GM12864 (cell line): ENCODE measurements around the gene FAM174A.
"Not testable (repeated sequence)": the region's sequence is repeated elsewhere in the genome, so short reads cannot be mapped to it uniquely, and the experiment has no call there.

Source experiments
- DNase-seq: peaks from one replicate; pipeline ENCODE4 v3.0.0-alpha.2; 2011; ENCODE audit warnings: low read depth
- H3K4me3 ChIP-seq: 2 replicates; pipeline ENCODE4 v1.5.1; 2011; ENCODE audit warnings: mild to moderate bottlenecking, low read depth, low read length, control low read depth
- CTCF ChIP-seq: IDR thresholded peaks from 2 replicates; pipeline ENCODE4 v1.5.1; 2011; ENCODE audit warnings: low read depth, mild to moderate bottlenecking, moderate library complexity, low read length, control low read depth, inconsistent platforms; ENCODE audit errors: missing control alignments

FAM174A gene

DNA sequence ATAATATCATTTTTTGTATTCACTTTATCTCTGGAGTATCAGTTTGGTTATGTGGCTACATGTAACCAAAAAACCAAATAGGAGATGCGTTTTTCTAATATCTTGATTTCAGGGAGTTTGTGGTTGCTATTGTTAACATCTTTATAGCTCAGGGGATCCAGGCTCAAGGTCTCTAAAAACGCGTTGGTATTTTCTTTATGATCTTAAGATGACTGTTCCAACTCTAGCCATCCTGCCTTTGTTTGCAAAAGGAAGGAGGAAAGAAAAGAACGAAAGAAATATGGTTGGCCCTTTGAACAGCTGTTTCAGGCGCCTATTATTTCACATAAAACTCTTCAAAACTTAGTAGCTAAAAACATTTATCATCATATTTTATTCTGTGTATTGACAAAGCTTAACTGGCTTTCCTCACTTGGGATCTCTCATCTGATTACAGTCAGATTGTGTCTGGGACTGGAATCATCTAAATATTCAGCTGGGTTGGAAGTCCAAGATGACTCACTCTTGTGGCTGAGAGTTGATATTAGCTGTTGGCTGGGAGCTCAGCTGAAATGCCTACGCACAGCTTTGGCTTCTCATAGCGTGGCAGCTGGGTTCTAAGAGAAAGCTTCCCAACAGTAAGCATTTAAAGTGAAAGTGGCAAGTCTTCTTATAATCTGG lies 60.1 kb downstream of the FAM174A start:
- no peak for TF ChIP-seq CTCF
- no peak for DNase-seq
- no peak overlapping the region for H3K4me3 ChIP-seq

DNA sequence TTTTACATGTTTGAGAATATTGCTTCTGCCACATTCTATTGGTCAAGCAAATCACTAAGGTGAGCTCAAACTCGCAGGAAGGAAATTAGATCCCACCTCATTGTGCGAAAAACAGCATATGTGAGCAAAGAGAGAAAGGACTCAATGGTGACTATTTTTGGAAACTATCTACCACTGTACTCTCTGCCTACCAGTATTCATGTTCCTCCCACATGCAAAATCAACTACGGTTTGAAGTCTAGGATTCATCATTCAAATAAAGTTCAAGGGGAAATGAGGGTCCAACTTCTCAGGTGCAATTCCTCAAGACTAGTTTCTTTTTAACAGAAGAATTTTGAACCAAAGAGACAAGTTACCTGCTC lies 60.6 kb downstream of the FAM174A start:
- no peak overlapping the region for H3K4me3 ChIP-seq
- TF ChIP-seq CTCF: no peak
- DNase-seq: no peak

DNA sequence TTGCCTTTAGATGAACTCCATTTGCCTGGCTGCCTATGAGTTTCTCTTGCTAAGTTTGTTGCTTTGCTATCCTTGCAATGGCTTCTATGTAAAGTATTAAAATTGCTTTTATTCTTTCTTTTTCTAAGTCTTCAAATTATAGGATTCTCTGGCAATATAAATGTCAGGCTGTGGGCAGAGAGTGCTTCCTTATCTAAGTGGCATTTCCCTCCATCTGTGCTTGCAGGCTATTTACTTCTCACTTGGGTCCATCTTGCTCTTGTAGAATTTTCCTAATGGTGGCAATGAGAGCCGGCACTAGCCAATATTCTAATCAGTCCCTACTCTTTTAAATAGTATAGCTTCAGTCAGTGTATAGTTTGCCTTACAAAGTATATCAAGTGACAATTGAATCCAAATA lies 63.3 kb downstream of the FAM174A start:
- TF ChIP-seq CTCF: no peak
- H3K4me3 ChIP-seq: no peak overlapping the region
- no peak for DNase-seq

- DNase-seq: no peak
- H3K4me3 ChIP-seq: no peak overlapping the region
- no peak for TF ChIP-seq CTCF
Measured at GRCh38 chr5:100600298-100600994, 65.3 kb downstream of the FAM174A start.

GRCh38 chr5:100603141-100603540 lies 68.0 kb downstream of the FAM174A start:
- no peak for TF ChIP-seq CTCF
- no peak for DNase-seq
- H3K4me3 ChIP-seq: no peak overlapping the region

DNA sequence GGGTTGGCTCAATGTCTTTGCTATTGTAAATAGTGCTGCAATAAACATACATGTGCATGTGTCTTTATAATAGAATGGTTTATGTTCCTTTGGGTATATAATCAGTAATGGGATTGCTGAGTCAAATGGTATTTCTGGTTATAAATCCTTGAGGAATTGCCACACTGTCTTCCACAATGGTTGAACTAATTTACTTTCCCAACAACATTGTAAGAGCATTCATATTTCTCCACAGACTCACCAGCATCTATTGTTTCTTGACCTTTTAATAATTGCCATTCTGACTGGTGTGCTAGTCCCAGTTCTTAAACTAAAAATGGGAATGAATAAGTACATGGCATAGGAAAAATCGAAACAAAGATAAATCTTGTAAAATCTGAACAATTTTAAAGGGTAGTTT lies 68.8 kb downstream of the FAM174A start:
- DNase-seq, H3K4me3 ChIP-seq: not testable (repeated sequence)

GRCh38 chr5:100609594-100609993 lies 74.4 kb downstream of the FAM174A start:
- TF ChIP-seq CTCF: no peak
- no peak overlapping the region for H3K4me3 ChIP-seq
- DNase-seq: no peak
